Tibial nerve (tissue), 4 donors: ENCODE measurements around the gene GOPC. TPM values are rescaled to one million over a fixed set of nuclear protein-coding genes. Genes with fewer than 3 reads are reported as not detected.

Experiments used
- DNase-seq, 2 donors: peaks; one replicate each; pipeline ENCODE4 v3.0.0-alpha.2; 2019; ENCODE audit warnings: low spot score in 2 of 2
- H3K27ac ChIP-seq, 4 donors: fragments of 200-600 bp; sonication (generic) in 3 of 4; one replicate each; pipeline ENCODE4 v1.5.1; 2017 to 2019; ENCODE audit warnings: mild to moderate bottlenecking in 1 of 4
- H3K27me3 ChIP-seq, 2 donors: fragments of 200-600 bp; sonication (generic) in 1 of 2; one replicate each; pipeline versions ENCODE4 v1.5.1 to v1.6.0; 2017 to 2019
- H3K36me3 ChIP-seq, 3 donors: fragments of 200-600 bp; sonication (generic); one replicate each; pipeline ENCODE4 v1.5.1; 2018 to 2019
- H3K4me1 ChIP-seq, 4 donors: fragments of 200-600 bp; sonication (generic) in 3 of 4; one replicate each; pipeline ENCODE4 v1.5.1; 2017 to 2019
- H3K4me3 ChIP-seq, 4 donors: fragments of 200-600 bp; sonication (generic) in 3 of 4; one replicate each; pipeline ENCODE4 v1.5.1; 2017 to 2019; ENCODE audit warnings: mild to moderate bottlenecking in 1 of 4, moderate library complexity in 1 of 4
- H3K9me3 ChIP-seq, 4 donors: fragments of 200-600 bp; sonication (generic) in 3 of 4; one replicate each; pipeline ENCODE4 v1.5.1; 2017 to 2019
- EP300 ChIP-seq, 2 donors: sonication (generic); formaldehyde crosslinking; IDR thresholded peaks; one replicate each; pipeline ENCODE4 v1.6.1; 2017; ENCODE audit warnings: antibody characterized with exemption in 2 of 2, mild to moderate bottlenecking in 1 of 2
- POLR2A ChIP-seq, 2 donors: fragments of 450-650 bp; IDR thresholded peaks; one replicate each; pipeline ENCODE4 v1.6.1; 2017; ENCODE audit warnings: antibody characterized with exemption in 2 of 2, mild to moderate bottlenecking in 2 of 2, moderate library complexity in 2 of 2
- WGBS, 2 donors: methylation state at CpG; one replicate each; pipeline ENCODE4 v1.1.5; 2018; 5-methylcytosine and 5-hydroxymethylcytosine counted together
- total RNA-seq, 4 donors: library from RNA; depleted of rRNA; stranded (reverse); fragments of >200 nt; gene quantifications; one replicate each; pipeline ENCODE4 v1.1.0, GENCODE V29; 2016
- TF ChIP-seq, protein P1 (sequence below), 5 experiments: fragments of 200-600 bp in 3 of 5; fragments of 450-650 bp in 2 of 5; sonication (generic) in 3 of 5; IDR thresholded peaks; one replicate each; pipeline ENCODE4 v1.5.1; 2016 to 2019; ENCODE audit warnings: antibody characterized with exemption in 5 of 5, mild to moderate bottlenecking in 3 of 5, moderate library complexity in 2 of 5

The GOPC gene
- total RNA-seq, 4 donors from 2014 or later: 25.5 to 34.1 (median 31.0) TPM

GRCh38 chr6:117553142-117553541 is 49.2 kb downstream of the GOPC start:
- Histone ChIP-seq H3K27me3 (no peaks in the 10 kb centered on the region), H3K9me3 (no peaks in the 10 kb centered on the region), H3K4me3 (no peak overlapping the region), H3K4me1 (peaks cover 0 to 19% (median 3%) of the 10 kb centered on the region in 4 donors), H3K36me3 (peaks cover 0 to under 1% (median 0%) of the 10 kb centered on the region in 3 donors), H3K27ac (no peak overlapping the region)
- no peak for DNase-seq
- TF ChIP-seq, protein P1, sequence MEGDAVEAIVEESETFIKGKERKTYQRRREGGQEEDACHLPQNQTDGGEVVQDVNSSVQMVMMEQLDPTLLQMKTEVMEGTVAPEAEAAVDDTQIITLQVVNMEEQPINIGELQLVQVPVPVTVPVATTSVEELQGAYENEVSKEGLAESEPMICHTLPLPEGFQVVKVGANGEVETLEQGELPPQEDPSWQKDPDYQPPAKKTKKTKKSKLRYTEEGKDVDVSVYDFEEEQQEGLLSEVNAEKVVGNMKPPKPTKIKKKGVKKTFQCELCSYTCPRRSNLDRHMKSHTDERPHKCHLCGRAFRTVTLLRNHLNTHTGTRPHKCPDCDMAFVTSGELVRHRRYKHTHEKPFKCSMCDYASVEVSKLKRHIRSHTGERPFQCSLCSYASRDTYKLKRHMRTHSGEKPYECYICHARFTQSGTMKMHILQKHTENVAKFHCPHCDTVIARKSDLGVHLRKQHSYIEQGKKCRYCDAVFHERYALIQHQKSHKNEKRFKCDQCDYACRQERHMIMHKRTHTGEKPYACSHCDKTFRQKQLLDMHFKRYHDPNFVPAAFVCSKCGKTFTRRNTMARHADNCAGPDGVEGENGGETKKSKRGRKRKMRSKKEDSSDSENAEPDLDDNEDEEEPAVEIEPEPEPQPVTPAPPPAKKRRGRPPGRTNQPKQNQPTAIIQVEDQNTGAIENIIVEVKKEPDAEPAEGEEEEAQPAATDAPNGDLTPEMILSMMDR (IDR thresholded peaks at IDR 0.05): no peak
- no peak for TF ChIP-seq EP300 (IDR thresholded peaks at IDR 0.05)
- no peak for TF ChIP-seq POLR2A (IDR thresholded peaks at IDR 0.05)
- 61% methylated on average over 3 of the region's 3 CpGs for WGBS, 2 donors

GRCh38 chr6:117552618-117553017 is 49.7 kb downstream of the GOPC start:
- Histone ChIP-seq H3K27ac (no peak overlapping the region), H3K36me3 (peaks cover 0 to 6% (median 0%) of the 10 kb centered on the region in 3 donors), H3K9me3 (no peaks in the 10 kb centered on the region), H3K4me1 (peaks cover 0 to 24% (median 4%) of the 10 kb centered on the region in 4 donors), H3K4me3 (no peak overlapping the region), H3K27me3 (no peaks in the 10 kb centered on the region)
- no peak for DNase-seq
- 86 to 94% methylated on average over 2 of the region's 2 CpGs for WGBS, 2 donors
- TF ChIP-seq POLR2A (IDR thresholded peaks at IDR 0.05): no peak
- TF ChIP-seq EP300 (IDR thresholded peaks at IDR 0.05): no peak
- TF ChIP-seq, protein P1 (IDR thresholded peaks at IDR 0.05): no peak

DNA sequence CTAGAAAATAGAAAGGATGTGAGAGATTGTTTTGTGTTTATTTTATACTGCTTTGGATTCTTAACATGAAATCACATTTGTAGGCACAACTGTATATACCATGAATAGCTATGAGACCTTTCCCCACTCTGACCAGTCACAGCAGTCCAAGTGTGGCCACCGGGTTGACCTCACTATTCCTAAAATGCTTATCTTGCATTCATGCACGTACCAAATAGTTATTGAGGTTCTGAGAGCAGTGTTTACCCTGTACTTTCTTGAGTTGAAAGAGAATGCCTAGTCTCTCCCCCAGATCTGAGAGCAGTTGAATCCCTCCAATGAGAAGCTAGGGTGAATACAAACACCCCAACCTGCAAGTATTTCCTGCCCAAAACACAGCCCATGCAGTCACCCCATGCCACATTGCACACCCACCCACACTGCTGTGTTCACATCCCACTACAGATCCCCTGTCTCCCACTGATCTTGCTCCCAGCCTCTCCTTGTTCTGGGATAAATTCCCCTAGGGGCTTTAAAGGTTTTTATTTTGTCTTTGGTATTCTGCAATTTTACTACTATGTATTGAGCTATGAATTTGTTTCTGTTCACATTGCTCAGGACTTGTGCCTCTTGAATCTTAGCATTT is 51.6 kb downstream of the GOPC start:
- H3K4me3 ChIP-seq: no peak overlapping the region
- TF ChIP-seq EP300 (IDR thresholded peaks at IDR 0.05) (no peak), POLR2A (IDR thresholded peaks at IDR 0.05) (no peak)
- TF ChIP-seq, protein P1 (IDR thresholded peaks at IDR 0.05): no peak
- peaks cover 0 to 11% (median 0%) of the 10 kb centered on the region in 3 donors for H3K36me3 ChIP-seq
- no peaks in the 10 kb centered on the region for H3K9me3 ChIP-seq
- DNase-seq: no peak
- no peak overlapping the region for H3K27ac ChIP-seq
- no peaks in the 10 kb centered on the region for H3K27me3 ChIP-seq
- H3K4me1 ChIP-seq: peaks cover 0 to 23% (median 4%) of the 10 kb centered on the region in 4 donors
- WGBS, 2 donors: 64 to 78% methylated on average over 2 of the region's 2 CpGs

DNA sequence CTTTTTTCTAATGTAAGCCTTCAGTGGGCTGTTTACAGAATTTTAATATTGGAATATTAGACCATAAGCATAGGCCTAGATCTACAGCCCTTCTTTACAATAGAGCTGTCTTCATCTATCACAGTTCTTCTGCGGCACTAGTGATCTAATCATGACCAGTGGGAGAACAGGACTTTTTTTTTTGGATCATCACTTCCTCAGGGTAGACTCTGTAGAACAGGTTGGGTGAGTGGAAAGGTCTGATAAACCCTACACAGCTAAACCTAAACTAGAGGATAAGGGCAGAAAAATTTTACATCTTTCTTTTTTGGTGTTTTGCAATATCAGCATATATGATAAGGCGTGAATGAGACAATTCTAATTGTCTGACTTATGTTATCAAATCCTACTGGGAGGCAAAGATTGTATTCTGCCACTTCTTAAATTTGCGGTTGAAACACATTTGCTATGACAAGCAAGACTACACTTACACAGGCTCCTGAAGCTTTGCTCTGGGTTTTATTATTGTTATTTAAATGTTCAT is 52.2 kb downstream of the GOPC start:
- H3K27ac ChIP-seq: no peak overlapping the region
- peaks cover 0 to 20% (median 4%) of the 10 kb centered on the region in 4 donors for H3K4me1 ChIP-seq
- no peak for DNase-seq
- no peaks in the 10 kb centered on the region for H3K9me3 ChIP-seq
- no peak overlapping the region for H3K4me3 ChIP-seq
- TF ChIP-seq POLR2A (IDR thresholded peaks at IDR 0.05) (no peak), EP300 (IDR thresholded peaks at IDR 0.05) (no peak)
- TF ChIP-seq, protein P1 (IDR thresholded peaks at IDR 0.05): no peak
- no peaks in the 10 kb centered on the region for H3K27me3 ChIP-seq
- H3K36me3 ChIP-seq: peaks cover 0 to 16% (median 0%) of the 10 kb centered on the region in 3 donors
- WGBS, 2 donors: 97% methylated on average over 3 of the region's 3 CpGs

DNA sequence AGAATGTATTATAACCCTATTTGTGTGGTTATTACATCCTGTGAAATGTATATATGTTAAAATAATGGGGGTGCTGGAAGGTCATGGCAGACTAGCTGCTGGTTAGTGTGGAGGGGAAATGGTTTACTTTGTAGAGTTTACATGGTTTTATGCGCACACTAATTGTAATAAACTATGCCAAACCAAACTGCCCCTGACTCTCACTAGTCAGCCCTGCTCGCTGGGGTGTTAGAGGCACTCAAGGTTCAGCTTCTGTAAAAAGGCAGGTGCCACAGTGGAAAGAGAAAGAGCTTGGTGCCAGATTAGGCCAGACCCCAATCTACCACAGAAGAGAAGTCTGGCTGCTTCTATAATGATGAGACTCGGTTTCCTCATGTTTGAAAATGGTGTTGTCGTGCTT is 52.7 kb downstream of the GOPC start:
- peaks cover 0 to 21% (median 0%) of the 10 kb centered on the region in 3 donors for H3K36me3 ChIP-seq
- 92 to 95% methylated on average over 4 of the region's 4 CpGs for WGBS, 2 donors
- peaks cover 0 to 20% (median 4%) of the 10 kb centered on the region in 4 donors for H3K4me1 ChIP-seq
- H3K27ac ChIP-seq: no peak overlapping the region
- DNase-seq: no peak
- no peaks in the 10 kb centered on the region for H3K9me3 ChIP-seq
- H3K27me3 ChIP-seq: no peaks in the 10 kb centered on the region
- no peak overlapping the region for H3K4me3 ChIP-seq
- TF ChIP-seq EP300 (IDR thresholded peaks at IDR 0.05): no peak
- no peak for TF ChIP-seq POLR2A (IDR thresholded peaks at IDR 0.05)
